ENCODE results near the gene CASS4.
A peak's percentile ranks its signal among the peaks of the same experiment; 100 is the strongest.

CASS4 gene

GRCh38 chr20:56392881-56393482, 19.1 kb upstream of the CASS4 start:
- Histone ChIP-seq H3K9ac (ENCODE audit: low read depth, low read length, poor library complexity, severe bottlenecking) (peak overlapping the region; percentile 99), H3K9me3 (ENCODE audit: insufficient read depth, low read depth, low read length) (no peaks in the 10 kb centered on the region), H3K4me3 (ENCODE audit: low read length, poor library complexity, severe bottlenecking) (peak overlapping the region; percentile 98), H3K36me3 (ENCODE audit: insufficient read depth, low read length) (peaks cover 35% of the 10 kb centered on the region; the same call in 1 of the 2 replicates), H3K27me3 (ENCODE audit: insufficient read depth, low read length, poor library complexity, severe bottlenecking) (peaks cover 4% of the 10 kb centered on the region), H3K4me1 (ENCODE audit: insufficient read depth, low read length, poor library complexity, severe bottlenecking) (peaks cover 50% of the 10 kb centered on the region), H3K79me2 (ENCODE audit: insufficient read depth, low read length) (peaks cover 87% of the 10 kb centered on the region), H3K4me2 (ENCODE audit: low read depth, low read length, poor library complexity, severe bottlenecking) (peak overlapping the region; percentile 96), H4K20me1 (ENCODE audit: insufficient read depth, low read length, poor library complexity, severe bottlenecking) (peaks cover 47% of the 10 kb centered on the region), H3K9me2 (replicated peaks; ENCODE audit: low read depth, low read length) (no peaks in the 10 kb centered on the region), H3F3A (ENCODE audit: low read depth) (no peaks in the 10 kb centered on the region), H2AFZ (ENCODE audit: low read length) (peak overlapping the region; percentile 96)
- TF ChIP-seq EZH2phosphoT487 (IDR thresholded peaks at IDR 0.05; ENCODE audit: borderline replicate concordance), result no peak
- TF ChIP-seq CTCF (conservative IDR thresholded peaks at IDR 0.05; ENCODE audit: low read length), result no peak

GRCh38 chr20:56393653-56394052, 18.4 kb upstream of the CASS4 start:
- H3K79me2 ChIP-seq (ENCODE audit: insufficient read depth, low read length), result peaks cover 80% of the 10 kb centered on the region
- H3K9me2 ChIP-seq (replicated peaks; ENCODE audit: low read depth, low read length), result no peaks in the 10 kb centered on the region
- H4K20me1 ChIP-seq (ENCODE audit: insufficient read depth, low read length, poor library complexity, severe bottlenecking), result peaks cover 43% of the 10 kb centered on the region
- TF ChIP-seq CTCF (conservative IDR thresholded peaks at IDR 0.05; ENCODE audit: low read length) (no peak), EZH2phosphoT487 (IDR thresholded peaks at IDR 0.05; ENCODE audit: borderline replicate concordance) (no peak)
- H3F3A ChIP-seq (ENCODE audit: low read depth), result no peaks in the 10 kb centered on the region
- peak overlapping the region; percentile 98 for H3K4me3 ChIP-seq (ENCODE audit: low read length, poor library complexity, severe bottlenecking)
- no peak overlapping the region for H2AFZ ChIP-seq (ENCODE audit: low read length)
- peak overlapping the region; percentile 99 for H3K9ac ChIP-seq (ENCODE audit: low read depth, low read length, poor library complexity, severe bottlenecking)
- H3K9me3 ChIP-seq (ENCODE audit: insufficient read depth, low read depth, low read length), result no peaks in the 10 kb centered on the region
- peaks cover 4% of the 10 kb centered on the region for H3K27me3 ChIP-seq (ENCODE audit: insufficient read depth, low read length, poor library complexity, severe bottlenecking)
- H3K4me2 ChIP-seq (ENCODE audit: low read depth, low read length, poor library complexity, severe bottlenecking), result peak overlapping the region; percentile 96
- H3K36me3 ChIP-seq (ENCODE audit: insufficient read depth, low read length), result peaks cover 38% of the 10 kb centered on the region; the same call in 1 of the 2 replicates
- H3K4me1 ChIP-seq (ENCODE audit: insufficient read depth, low read length, poor library complexity, severe bottlenecking), result peaks cover 47% of the 10 kb centered on the region

GRCh38 chr20:56395166-56395565, 16.9 kb upstream of the CASS4 start:
- Histone ChIP-seq H3K4me2 (ENCODE audit: low read depth, low read length, poor library complexity, severe bottlenecking) (peak overlapping the region; percentile 96), H3K9me3 (ENCODE audit: insufficient read depth, low read depth, low read length) (no peaks in the 10 kb centered on the region), H3K9me2 (replicated peaks; ENCODE audit: low read depth, low read length) (no peaks in the 10 kb centered on the region), H3F3A (ENCODE audit: low read depth) (no peaks in the 10 kb centered on the region), H3K79me2 (ENCODE audit: insufficient read depth, low read length) (peaks cover 66% of the 10 kb centered on the region), H3K36me3 (ENCODE audit: insufficient read depth, low read length) (peaks cover 47% of the 10 kb centered on the region; the same call in 1 of the 2 replicates), H3K27me3 (ENCODE audit: insufficient read depth, low read length, poor library complexity, severe bottlenecking) (peaks cover 4% of the 10 kb centered on the region), H3K4me3 (ENCODE audit: low read length, poor library complexity, severe bottlenecking) (peak overlapping the region; percentile 98), H3K4me1 (ENCODE audit: insufficient read depth, low read length, poor library complexity, severe bottlenecking) (peaks cover 33% of the 10 kb centered on the region), H4K20me1 (ENCODE audit: insufficient read depth, low read length, poor library complexity, severe bottlenecking) (peaks cover 46% of the 10 kb centered on the region), H2AFZ (ENCODE audit: low read length) (no peak overlapping the region), H3K9ac (ENCODE audit: low read depth, low read length, poor library complexity, severe bottlenecking) (peak overlapping the region; percentile 99)
- TF ChIP-seq EZH2phosphoT487 (IDR thresholded peaks at IDR 0.05; ENCODE audit: borderline replicate concordance), result no peak
- no peak for TF ChIP-seq CTCF (conservative IDR thresholded peaks at IDR 0.05; ENCODE audit: low read length)
